GM18873 (cell line): ENCODE measurements around the gene ARHGAP36.

Experiments used
- ATAC-seq: cut with Tn5 transposase; IDR thresholded peaks from one replicate; pipeline ENCODE4 v1.9.1; 2021; ENCODE audit warnings: mild to moderate bottlenecking, moderate library complexity, moderate number of reproducible peaks; ENCODE audit not compliant: unreplicated experiment, low FRiP score

Gene ARHGAP36

GRCh38 chrX:131058136-131058868, at the start of gene ARHGAP36:
ARHGAP36 (plus strand) TSS chrX:131058346; CDS start chrX:131081666, 23,320 bp downstream.
- ATAC-seq, result no peak

- no peak for ATAC-seq
Measured at GRCh38 chrX:131010186-131010585, 48.0 kb upstream of the ARHGAP36 start.

- no peak for ATAC-seq
Measured at GRCh38 chrX:131025336-131025735, 32.8 kb upstream of the ARHGAP36 start.

- no peak for ATAC-seq
Measured at GRCh38 chrX:131032354-131033230, 25.6 kb upstream of the ARHGAP36 start.

- no peak for ATAC-seq
Measured at GRCh38 chrX:131034063-131034462, 24.1 kb upstream of the ARHGAP36 start.

GRCh38 chrX:131040781-131041180, 17.4 kb upstream of the ARHGAP36 start:
- no peak for ATAC-seq

GRCh38 chrX:131041667-131042066, 16.5 kb upstream of the ARHGAP36 start:
- no peak for ATAC-seq

- ATAC-seq, result no peak
Measured at GRCh38 chrX:131045726-131046125, 12.4 kb upstream of the ARHGAP36 start.

- no peak for ATAC-seq
Measured at GRCh38 chrX:131046596-131046995, 11.6 kb upstream of the ARHGAP36 start.

- no peak for ATAC-seq
Measured at GRCh38 chrX:131047180-131047579, 11.0 kb upstream of the ARHGAP36 start.

GRCh38 chrX:131053076-131053475, 5.1 kb upstream of the ARHGAP36 start:
- no peak for ATAC-seq

GRCh38 chrX:131054906-131055305, 3.2 kb upstream of the ARHGAP36 start:
- no peak for ATAC-seq

- no peak for ATAC-seq
Measured at GRCh38 chrX:131057706-131058105, 440 bp upstream of the ARHGAP36 start.

- ATAC-seq, result no peak
Measured at GRCh38 chrX:131059246-131059645, 1.1 kb downstream of the ARHGAP36 start.

- no peak for ATAC-seq
Measured at GRCh38 chrX:131060147-131060546, 2.0 kb downstream of the ARHGAP36 start.

GRCh38 chrX:131061306-131061705, 3.2 kb downstream of the ARHGAP36 start:
- ATAC-seq, result no peak

GRCh38 chrX:131063613-131064012, 5.5 kb downstream of the ARHGAP36 start:
- ATAC-seq, result no peak

GRCh38 chrX:131066237-131066636, 8.1 kb downstream of the ARHGAP36 start:
- ATAC-seq, result no peak

GRCh38 chrX:131067216-131067615, 9.1 kb downstream of the ARHGAP36 start:
- no peak for ATAC-seq

- no peak for ATAC-seq
Measured at GRCh38 chrX:131067846-131068745, 9.9 kb downstream of the ARHGAP36 start.
